Right atrium auricular region (tissue), 2 donors: ENCODE measurements around the gene CPT1B. TPM values are rescaled to one million over a fixed set of nuclear protein-coding genes. Genes with fewer than 3 reads are reported as not detected.

Source experiments
- DNase-seq: peaks from one replicate; pipeline ENCODE4 v3.0.0-alpha.2; 2019; ENCODE audit warnings: low spot score
- H3K27ac ChIP-seq, 2 donors: fragments of 200-600 bp; sonication (generic); 1 replicate in 1 of 2; 2 replicates in 1 of 2; pipeline ENCODE4 v1.5.1; 2016 to 2019
- H3K27me3 ChIP-seq, 2 donors: fragments of 200-600 bp; sonication (generic); one replicate each; pipeline versions ENCODE4 v1.5.1 to v1.6.0; 2017 to 2019
- H3K36me3 ChIP-seq: fragments of 200-600 bp; sonication (generic); one replicate; pipeline ENCODE4 v1.5.1; 2016
- H3K4me1 ChIP-seq, 2 donors: fragments of 200-600 bp; sonication (generic); one replicate each; pipeline versions ENCODE4 v1.5.1 to v1.6.0; 2017 to 2019
- H3K4me3 ChIP-seq, 2 donors: fragments of 200-600 bp; sonication (generic); 1 replicate in 1 of 2; 2 replicates in 1 of 2; pipeline ENCODE4 v1.5.1; 2017 to 2019; ENCODE audit warnings: mild to moderate bottlenecking in 1 of 2, moderate library complexity in 1 of 2
- H3K9me3 ChIP-seq, 2 donors: fragments of 200-600 bp; sonication (generic); one replicate each; pipeline ENCODE4 v1.5.1; 2019
- total RNA-seq, 2 donors: library from RNA; depleted of rRNA; stranded (reverse); fragments of >200 nt; gene quantifications; one replicate each; pipeline ENCODE4 v1.1.0, GENCODE V29; 2016
- TF ChIP-seq, protein P1 (sequence below), 2 donors: fragments of 200-600 bp; sonication (generic); IDR thresholded peaks; one replicate each; pipeline ENCODE4 v1.5.1; 2019; ENCODE audit warnings: antibody characterized with exemption in 2 of 2

CPT1B gene
- total RNA-seq, 2 donors from 2014 or later, result 184 to 281 TPM

DNA sequence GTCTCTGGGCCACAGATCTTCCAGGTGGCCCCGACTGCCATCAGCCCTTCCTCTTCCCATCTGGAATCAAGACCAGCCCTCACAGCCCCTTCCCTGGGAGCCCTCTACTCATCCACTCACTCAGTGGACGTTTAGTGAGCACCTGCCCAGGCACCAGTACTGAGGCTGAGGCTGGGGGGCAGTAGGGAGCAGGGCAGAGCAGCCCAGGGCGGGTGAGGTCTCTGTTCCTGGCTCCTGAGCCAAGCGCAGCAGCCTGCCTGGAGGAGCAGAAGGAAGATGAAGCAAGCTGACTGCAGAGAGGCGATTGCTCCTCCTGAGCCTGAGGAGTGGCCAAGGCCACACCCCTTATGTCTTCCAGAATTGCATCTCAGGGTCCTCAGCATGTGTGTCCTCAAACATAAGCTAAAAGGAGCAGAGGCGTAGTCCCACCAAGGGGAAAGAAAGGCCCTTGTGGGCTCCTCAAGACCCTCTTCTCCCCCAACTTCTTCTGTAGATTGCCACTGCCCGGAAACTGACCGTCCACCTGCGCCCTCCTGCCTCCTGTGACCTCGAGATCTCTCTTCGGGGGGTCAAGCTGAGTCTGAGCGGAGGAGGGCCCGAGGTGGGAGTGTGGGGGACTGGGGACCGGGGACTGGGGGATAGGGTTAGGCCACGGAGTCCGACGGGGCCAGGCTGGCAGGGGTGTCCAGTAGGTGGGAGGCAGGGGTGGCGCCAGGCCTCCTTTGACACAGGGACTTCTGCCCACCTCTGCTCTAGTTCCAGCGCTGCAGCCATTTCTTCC lies 28.1 kb upstream of the CPT1B start:
- H3K36me3 ChIP-seq, result no peaks in the 10 kb centered on the region
- H3K9me3 ChIP-seq, result no peaks in the 10 kb centered on the region
- H3K27ac ChIP-seq, result no peak overlapping the region
- no peak overlapping the region for H3K4me3 ChIP-seq
- DNase-seq, result no peak
- TF ChIP-seq, protein P1, sequence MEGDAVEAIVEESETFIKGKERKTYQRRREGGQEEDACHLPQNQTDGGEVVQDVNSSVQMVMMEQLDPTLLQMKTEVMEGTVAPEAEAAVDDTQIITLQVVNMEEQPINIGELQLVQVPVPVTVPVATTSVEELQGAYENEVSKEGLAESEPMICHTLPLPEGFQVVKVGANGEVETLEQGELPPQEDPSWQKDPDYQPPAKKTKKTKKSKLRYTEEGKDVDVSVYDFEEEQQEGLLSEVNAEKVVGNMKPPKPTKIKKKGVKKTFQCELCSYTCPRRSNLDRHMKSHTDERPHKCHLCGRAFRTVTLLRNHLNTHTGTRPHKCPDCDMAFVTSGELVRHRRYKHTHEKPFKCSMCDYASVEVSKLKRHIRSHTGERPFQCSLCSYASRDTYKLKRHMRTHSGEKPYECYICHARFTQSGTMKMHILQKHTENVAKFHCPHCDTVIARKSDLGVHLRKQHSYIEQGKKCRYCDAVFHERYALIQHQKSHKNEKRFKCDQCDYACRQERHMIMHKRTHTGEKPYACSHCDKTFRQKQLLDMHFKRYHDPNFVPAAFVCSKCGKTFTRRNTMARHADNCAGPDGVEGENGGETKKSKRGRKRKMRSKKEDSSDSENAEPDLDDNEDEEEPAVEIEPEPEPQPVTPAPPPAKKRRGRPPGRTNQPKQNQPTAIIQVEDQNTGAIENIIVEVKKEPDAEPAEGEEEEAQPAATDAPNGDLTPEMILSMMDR (IDR thresholded peaks at IDR 0.05), result no peak
- peaks cover 0 to 6% of the 10 kb centered on the region in 2 donors for H3K4me1 ChIP-seq
- H3K27me3 ChIP-seq, result peaks cover 4 to 8% of the 10 kb centered on the region in 2 donors

DNA sequence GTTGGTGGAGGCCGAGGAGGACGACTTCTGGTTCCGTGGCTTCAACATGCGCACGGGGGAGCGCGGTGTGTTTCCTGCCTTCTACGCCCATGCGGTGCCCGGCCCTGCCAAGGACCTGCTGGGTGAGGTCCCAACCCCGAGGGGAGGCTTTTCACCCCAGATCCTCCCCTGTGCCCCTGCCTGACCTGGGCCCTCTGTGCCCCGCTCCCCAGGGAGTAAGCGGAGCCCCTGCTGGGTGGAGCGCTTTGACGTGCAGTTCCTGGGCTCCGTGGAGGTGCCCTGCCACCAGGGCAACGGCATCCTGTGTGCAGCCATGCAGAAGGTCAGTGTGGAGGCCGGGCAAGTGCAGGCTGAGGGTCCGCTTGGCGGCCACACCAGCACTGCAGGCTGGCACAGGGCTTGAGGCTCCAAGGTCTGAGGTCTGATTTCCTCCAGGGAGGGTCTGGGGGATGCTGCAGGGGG lies 27.4 kb upstream of the CPT1B start:
- Histone ChIP-seq H3K27ac (no peak overlapping the region), H3K9me3 (no peaks in the 10 kb centered on the region), H3K36me3 (no peaks in the 10 kb centered on the region), H3K27me3 (peaks cover 4 to 8% of the 10 kb centered on the region in 2 donors), H3K4me1 (peaks cover 0 to 11% of the 10 kb centered on the region in 2 donors), H3K4me3 (no peak overlapping the region)
- DNase-seq, result no peak
- TF ChIP-seq, protein P1 (IDR thresholded peaks at IDR 0.05), result no peak

DNA sequence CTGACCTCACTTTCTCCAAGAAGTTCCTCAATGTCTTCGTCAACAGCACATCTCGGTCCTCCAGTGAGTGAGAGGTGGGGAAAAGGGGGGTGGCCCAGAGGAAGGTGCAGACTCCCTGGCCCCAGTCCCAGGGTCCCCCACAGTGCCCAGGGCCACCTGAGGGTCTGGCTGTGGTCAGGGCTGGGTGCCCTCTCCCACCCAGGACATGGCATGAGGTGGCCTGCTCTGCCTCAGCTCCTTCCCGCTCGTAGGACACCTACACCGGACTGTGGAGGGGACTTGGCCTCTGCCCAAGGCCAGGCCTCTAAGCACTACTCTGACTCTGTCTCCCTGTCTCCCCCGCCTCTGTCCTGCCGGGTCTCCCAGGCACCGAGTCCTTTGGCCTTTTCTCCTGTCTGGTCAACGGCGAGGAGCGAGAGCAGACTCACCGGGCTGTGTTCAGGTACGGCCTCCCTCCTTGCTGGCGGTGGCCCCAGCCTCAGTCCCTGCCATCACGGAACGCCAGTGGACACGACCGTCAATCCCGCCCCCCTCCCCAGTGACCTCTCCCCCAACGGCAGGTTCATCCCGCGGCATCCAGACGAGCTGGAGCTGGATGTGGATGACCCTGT lies 26.9 kb upstream of the CPT1B start:
- peaks cover 4 to 8% of the 10 kb centered on the region in 2 donors for H3K27me3 ChIP-seq
- TF ChIP-seq, protein P1 (IDR thresholded peaks at IDR 0.05), result no peak
- H3K36me3 ChIP-seq, result no peaks in the 10 kb centered on the region
- H3K4me1 ChIP-seq, result peaks cover 0 to 13% of the 10 kb centered on the region in 2 donors
- no peak for DNase-seq
- H3K9me3 ChIP-seq, result no peaks in the 10 kb centered on the region
- no peak overlapping the region for H3K27ac ChIP-seq
- H3K4me3 ChIP-seq, result no peak overlapping the region

DNA sequence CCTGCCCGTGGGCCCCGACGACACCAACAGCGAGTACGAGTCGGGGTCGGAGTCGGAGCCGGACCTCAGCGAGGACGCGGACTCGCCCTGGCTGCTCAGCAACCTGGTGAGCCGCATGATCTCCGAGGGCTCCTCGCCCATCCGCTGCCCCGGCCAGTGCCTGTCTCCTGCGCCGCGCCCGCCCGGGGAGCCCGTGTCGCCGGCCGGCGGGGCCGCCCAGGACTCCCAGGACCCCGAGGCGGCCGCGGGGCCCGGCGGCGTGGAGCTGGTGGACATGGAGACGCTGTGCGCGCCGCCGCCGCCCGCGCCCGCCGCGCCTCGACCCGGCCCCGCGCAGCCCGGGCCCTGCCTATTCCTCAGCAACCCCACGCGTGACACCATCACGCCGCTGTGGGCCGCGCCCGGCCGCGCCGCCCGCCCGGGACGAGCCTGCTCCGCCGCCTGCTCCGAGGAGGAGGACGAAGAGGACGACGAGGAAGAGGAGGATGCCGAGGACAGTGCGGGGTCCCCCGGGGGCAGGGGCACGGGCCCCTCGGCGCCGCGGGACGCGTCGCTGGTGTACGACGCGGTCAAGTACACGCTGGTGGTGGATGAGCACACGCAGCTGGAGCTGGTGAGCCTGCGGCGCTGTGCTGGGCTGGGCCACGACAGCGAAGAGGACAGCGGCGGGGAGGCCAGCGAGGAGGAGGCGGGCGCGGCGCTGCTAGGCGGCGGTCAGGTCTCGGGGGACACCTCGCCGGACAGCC lies 26.2 kb upstream of the CPT1B start:
- H3K27ac ChIP-seq, result no peak overlapping the region
- TF ChIP-seq, protein P1 (IDR thresholded peaks at IDR 0.05), result no peak
- peaks cover 0 to 17% of the 10 kb centered on the region in 2 donors for H3K4me1 ChIP-seq
- no peaks in the 10 kb centered on the region for H3K36me3 ChIP-seq
- DNase-seq, result no peak
- H3K4me3 ChIP-seq, result no peak overlapping the region
- H3K27me3 ChIP-seq, result peaks cover 4 to 8% of the 10 kb centered on the region in 2 donors
- no peaks in the 10 kb centered on the region for H3K9me3 ChIP-seq

DNA sequence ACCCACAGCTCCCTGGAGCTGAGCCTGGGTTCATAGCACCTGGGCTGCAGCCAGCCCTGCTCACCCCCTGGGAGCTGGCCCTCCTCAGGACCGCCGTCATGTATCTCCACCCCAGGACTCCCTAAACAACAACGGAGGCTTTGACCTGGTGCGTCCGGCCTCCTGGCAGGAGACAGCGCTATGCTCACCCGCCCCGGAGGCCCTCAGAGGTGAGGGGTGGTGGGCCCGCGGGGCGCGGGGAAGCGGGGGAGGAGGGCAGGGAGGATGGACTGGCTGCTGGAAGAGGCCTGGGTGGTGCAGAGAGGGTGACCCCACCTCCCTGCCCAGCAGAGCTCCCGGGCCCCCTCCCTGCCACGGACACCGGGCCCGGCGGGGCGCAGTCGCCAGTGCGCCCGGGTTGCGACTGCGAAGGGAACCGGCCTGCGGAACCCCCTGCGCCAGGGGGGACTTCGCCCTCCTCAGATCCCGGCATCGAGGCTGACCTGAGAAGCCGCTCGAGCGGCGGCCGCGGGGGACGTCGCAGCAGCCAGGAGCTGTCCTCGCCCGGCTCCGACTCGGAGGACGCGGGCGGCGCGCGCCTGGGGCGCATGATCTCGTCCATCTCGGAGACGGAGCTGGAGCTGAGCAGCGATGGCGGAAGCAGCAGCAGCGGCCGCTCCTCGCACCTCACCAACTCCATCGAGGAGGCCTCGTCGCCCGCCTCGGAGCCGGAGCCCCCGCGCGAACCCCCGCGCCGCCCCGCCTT lies 25.5 kb upstream of the CPT1B start:
- Histone ChIP-seq H3K9me3 (no peaks in the 10 kb centered on the region), H3K27ac (no peak overlapping the region), H3K4me1 (peaks cover 0 to 17% of the 10 kb centered on the region in 2 donors), H3K27me3 (peaks cover 4 to 8% of the 10 kb centered on the region in 2 donors), H3K36me3 (no peaks in the 10 kb centered on the region), H3K4me3 (no peak overlapping the region)
- TF ChIP-seq, protein P1 (IDR thresholded peaks at IDR 0.05), result no peak
- DNase-seq, result no peak
